ENCODE measurements around the gene HTATIP2. TPM values are rescaled to one million over a fixed set of nuclear protein-coding genes. Genes with fewer than 3 reads are reported as not detected.

Gene HTATIP2
- total RNA-seq, 1 donor from 2014 or later: 17.4 TPM

GRCh38 chr11:20355221-20356219 lies 8.0 kb upstream of the HTATIP2 start:
- Histone ChIP-seq H3K27ac (replicated peaks) (no peak overlapping the region), H3K27me3 (ENCODE audit: low read depth) (no peaks in the 10 kb centered on the region), H3K4me3 (no peak overlapping the region), H3K36me3 (no peaks in the 10 kb centered on the region), H3K4me1 (no peaks in the 10 kb centered on the region), H3K9me3 (replicated peaks) (no peaks in the 10 kb centered on the region)
- no peak for DNase-seq
- TF ChIP-seq, protein P1, sequence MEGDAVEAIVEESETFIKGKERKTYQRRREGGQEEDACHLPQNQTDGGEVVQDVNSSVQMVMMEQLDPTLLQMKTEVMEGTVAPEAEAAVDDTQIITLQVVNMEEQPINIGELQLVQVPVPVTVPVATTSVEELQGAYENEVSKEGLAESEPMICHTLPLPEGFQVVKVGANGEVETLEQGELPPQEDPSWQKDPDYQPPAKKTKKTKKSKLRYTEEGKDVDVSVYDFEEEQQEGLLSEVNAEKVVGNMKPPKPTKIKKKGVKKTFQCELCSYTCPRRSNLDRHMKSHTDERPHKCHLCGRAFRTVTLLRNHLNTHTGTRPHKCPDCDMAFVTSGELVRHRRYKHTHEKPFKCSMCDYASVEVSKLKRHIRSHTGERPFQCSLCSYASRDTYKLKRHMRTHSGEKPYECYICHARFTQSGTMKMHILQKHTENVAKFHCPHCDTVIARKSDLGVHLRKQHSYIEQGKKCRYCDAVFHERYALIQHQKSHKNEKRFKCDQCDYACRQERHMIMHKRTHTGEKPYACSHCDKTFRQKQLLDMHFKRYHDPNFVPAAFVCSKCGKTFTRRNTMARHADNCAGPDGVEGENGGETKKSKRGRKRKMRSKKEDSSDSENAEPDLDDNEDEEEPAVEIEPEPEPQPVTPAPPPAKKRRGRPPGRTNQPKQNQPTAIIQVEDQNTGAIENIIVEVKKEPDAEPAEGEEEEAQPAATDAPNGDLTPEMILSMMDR (IDR thresholded peaks at IDR 0.05; ENCODE audit: borderline replicate concordance): peak; percentile 61
- intact Hi-C loops (cut with micrococcal nuclease): no loop called here

- Histone ChIP-seq H3K27ac (replicated peaks) (no peak overlapping the region), H3K36me3 (no peaks in the 10 kb centered on the region), H3K9me3 (replicated peaks) (no peaks in the 10 kb centered on the region), H3K4me1 (peaks cover 3% of the 10 kb centered on the region), H3K27me3 (ENCODE audit: low read depth) (no peaks in the 10 kb centered on the region), H3K4me3 (no peak overlapping the region)
- intact Hi-C loops (cut with micrococcal nuclease): no loop called here
- no peak for DNase-seq
- TF ChIP-seq, protein P1 (IDR thresholded peaks at IDR 0.05; ENCODE audit: borderline replicate concordance): no peak
Measured at GRCh38 chr11:20357150-20357549, 6.4 kb upstream of the HTATIP2 start.

GRCh38 chr11:20360650-20361049 lies 2.9 kb upstream of the HTATIP2 start:
- TF ChIP-seq, protein P1 (IDR thresholded peaks at IDR 0.05; ENCODE audit: borderline replicate concordance): no peak
- no peak for DNase-seq
- H3K27me3 ChIP-seq (ENCODE audit: low read depth): no peaks in the 10 kb centered on the region
- H3K4me1 ChIP-seq: peaks cover 31% of the 10 kb centered on the region
- H3K36me3 ChIP-seq: no peaks in the 10 kb centered on the region
- H3K27ac ChIP-seq (replicated peaks): no peak overlapping the region
- H3K4me3 ChIP-seq: no peak overlapping the region
- H3K9me3 ChIP-seq (replicated peaks): no peaks in the 10 kb centered on the region
- intact Hi-C loops (cut with micrococcal nuclease): no loop called here

GRCh38 chr11:20362481-20362880 lies 1.0 kb upstream of the HTATIP2 start:
- Histone ChIP-seq H3K4me1 (peaks cover 39% of the 10 kb centered on the region), H3K36me3 (peaks cover 5% of the 10 kb centered on the region), H3K9me3 (replicated peaks) (no peaks in the 10 kb centered on the region), H3K27me3 (ENCODE audit: low read depth) (no peaks in the 10 kb centered on the region), H3K4me3 (no peak overlapping the region), H3K27ac (replicated peaks) (no peak overlapping the region)
- intact Hi-C loops (cut with micrococcal nuclease): no loop called here
- TF ChIP-seq, protein P1 (IDR thresholded peaks at IDR 0.05; ENCODE audit: borderline replicate concordance): no peak
- DNase-seq: no peak

GRCh38 chr11:20363149-20363499 lies 390 bp upstream of the HTATIP2 start:
- no peaks in the 10 kb centered on the region for H3K27me3 ChIP-seq (ENCODE audit: low read depth)
- no peaks in the 10 kb centered on the region for H3K9me3 ChIP-seq (replicated peaks)
- H3K4me1 ChIP-seq: peaks cover 46% of the 10 kb centered on the region
- peaks cover 11% of the 10 kb centered on the region for H3K36me3 ChIP-seq
- peak overlapping the region; percentile 98 for H3K4me3 ChIP-seq
- intact Hi-C loops (cut with micrococcal nuclease): no loop called here
- peak overlapping the region; percentile 91 for H3K27ac ChIP-seq (replicated peaks)
- TF ChIP-seq, protein P1 (IDR thresholded peaks at IDR 0.05; ENCODE audit: borderline replicate concordance): no peak
- DNase-seq: no peak

Data from left ventricle myocardium inferior (tissue), 1 donor.